Ectodermal cell (in vitro differentiated cells): Measurements from ENCODE around the gene GPR156.
A peak's percentile ranks its signal among the peaks of the same experiment; 100 is the strongest.

Experiments used
- H3K27ac ChIP-seq: 2 replicates; pipeline ENCODE4 v1.7.0; 2013; ENCODE audit warnings: mild to moderate bottlenecking, low read depth, low read length; ENCODE audit not compliant: insufficient read depth, poor library complexity, severe bottlenecking
- H3K27me3 ChIP-seq: 2 replicates; pipeline ENCODE4 v1.7.0; 2013; ENCODE audit warnings: mild to moderate bottlenecking, low read length; ENCODE audit not compliant: insufficient read depth, control insufficient read depth, poor library complexity, severe bottlenecking
- H3K36me3 ChIP-seq: one replicate; pipeline ENCODE4 v1.7.0; 2013; ENCODE audit warnings: low read length; ENCODE audit not compliant: control insufficient read depth, insufficient read depth
- H3K4me1 ChIP-seq: one replicate; pipeline ENCODE4 v1.7.0; 2013; ENCODE audit warnings: low read length; ENCODE audit not compliant: control insufficient read depth, insufficient read depth
- H3K4me3 ChIP-seq: 2 replicates; pipeline ENCODE4 v1.7.0; 2013; ENCODE audit warnings: low read depth, low read length, control low read depth; ENCODE audit not compliant: insufficient read depth
- H3K9me3 ChIP-seq: 2 replicates; pipeline ENCODE4 v1.7.0; 2013; ENCODE audit warnings: mild to moderate bottlenecking, low read length, moderate library complexity; ENCODE audit not compliant: control insufficient read depth
- WGBS, 2 experiments: methylation state at CpG; one replicate each; pipeline ENCODE4 v1.1.7; 2013; ENCODE audit warnings: missing lambda C conversion rate in 2 of 2; 5-methylcytosine and 5-hydroxymethylcytosine counted together

The GPR156 gene

GRCh38 chr3:120276767-120277166, 8.3 kb downstream of the GPR156 start:
- no peaks in the 10 kb centered on the region for H3K9me3 ChIP-seq
- H3K27me3 ChIP-seq: no peaks in the 10 kb centered on the region
- 92 to 95% methylated on average over 2 of the region's 2 CpGs for WGBS, 2 experiments
- no peak overlapping the region for H3K4me3 ChIP-seq
- H3K36me3 ChIP-seq: no peaks in the 10 kb centered on the region
- H3K27ac ChIP-seq: no peak overlapping the region
- H3K4me1 ChIP-seq: no peaks in the 10 kb centered on the region

DNA sequence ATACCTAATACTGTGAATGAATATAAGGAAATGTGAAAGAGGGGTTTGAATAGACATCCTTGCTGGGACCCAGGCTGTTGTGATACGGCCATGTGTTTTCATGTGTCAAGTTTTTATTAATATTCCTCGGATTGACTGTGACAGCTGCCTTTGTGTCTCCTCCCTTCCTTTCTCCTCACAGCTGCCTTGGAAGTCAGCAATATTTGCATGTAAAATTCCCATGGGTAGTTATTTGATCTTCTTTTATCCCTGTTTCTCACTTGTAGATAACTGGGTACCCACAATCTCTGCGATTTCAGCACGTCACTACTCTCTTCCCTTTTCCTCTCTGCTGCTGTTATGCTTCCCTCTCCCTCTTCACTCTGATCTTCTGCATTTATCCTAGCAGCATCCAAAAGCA, 9.4 kb downstream of the GPR156 start:
- Histone ChIP-seq H3K36me3 (no peaks in the 10 kb centered on the region), H3K27ac (no peak overlapping the region), H3K27me3 (no peaks in the 10 kb centered on the region), H3K4me3 (no peak overlapping the region), H3K9me3 (no peaks in the 10 kb centered on the region), H3K4me1 (no peaks in the 10 kb centered on the region)
- WGBS, 2 experiments: 87 to 89% methylated on average over 4 of the region's 4 CpGs

- H3K4me3 ChIP-seq: no peak overlapping the region
- H3K27me3 ChIP-seq: no peaks in the 10 kb centered on the region
- H3K4me1 ChIP-seq: no peaks in the 10 kb centered on the region
- no peak overlapping the region for H3K27ac ChIP-seq
- 88 to 90% methylated on average over 5 of the region's 5 CpGs for WGBS, 2 experiments
- no peaks in the 10 kb centered on the region for H3K9me3 ChIP-seq
- H3K36me3 ChIP-seq: no peaks in the 10 kb centered on the region
Measured at GRCh38 chr3:120274739-120275167, 10.3 kb downstream of the GPR156 start.

GRCh38 chr3:120272286-120272685, 12.7 kb downstream of the GPR156 start:
- Histone ChIP-seq H3K4me3 (no peak overlapping the region), H3K27ac (no peak overlapping the region), H3K9me3 (no peaks in the 10 kb centered on the region), H3K4me1 (no peaks in the 10 kb centered on the region), H3K27me3 (no peaks in the 10 kb centered on the region), H3K36me3 (no peaks in the 10 kb centered on the region)
- 60 to 82% methylated on average over 1 of the region's 1 CpG for WGBS, 2 experiments

DNA sequence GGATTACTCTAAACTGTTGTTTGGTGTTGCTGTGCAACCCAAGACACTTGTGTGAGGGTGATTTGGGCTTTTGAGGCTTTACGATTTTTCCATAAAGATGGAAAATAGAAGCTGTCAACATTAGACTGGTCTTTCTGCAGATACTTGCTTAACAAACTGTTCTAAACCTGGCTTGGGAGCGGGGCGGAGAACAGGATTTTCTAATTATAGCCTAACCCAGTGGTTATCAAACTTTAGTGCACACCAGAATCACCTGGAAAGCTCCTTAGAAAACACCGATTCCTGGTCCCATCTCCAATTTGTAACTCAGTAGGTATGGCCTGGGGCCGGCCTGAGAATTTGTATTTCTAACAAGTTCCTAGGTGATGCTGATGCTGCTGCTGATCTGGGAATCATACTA, 19.0 kb downstream of the GPR156 start:
- Histone ChIP-seq H3K36me3 (no peaks in the 10 kb centered on the region), H3K4me3 (no peak overlapping the region), H3K27ac (no peak overlapping the region), H3K27me3 (no peaks in the 10 kb centered on the region), H3K9me3 (no peaks in the 10 kb centered on the region), H3K4me1 (no peaks in the 10 kb centered on the region)
- WGBS, 2 experiments: 82 to 84% methylated on average over 5 of the region's 5 CpGs

DNA sequence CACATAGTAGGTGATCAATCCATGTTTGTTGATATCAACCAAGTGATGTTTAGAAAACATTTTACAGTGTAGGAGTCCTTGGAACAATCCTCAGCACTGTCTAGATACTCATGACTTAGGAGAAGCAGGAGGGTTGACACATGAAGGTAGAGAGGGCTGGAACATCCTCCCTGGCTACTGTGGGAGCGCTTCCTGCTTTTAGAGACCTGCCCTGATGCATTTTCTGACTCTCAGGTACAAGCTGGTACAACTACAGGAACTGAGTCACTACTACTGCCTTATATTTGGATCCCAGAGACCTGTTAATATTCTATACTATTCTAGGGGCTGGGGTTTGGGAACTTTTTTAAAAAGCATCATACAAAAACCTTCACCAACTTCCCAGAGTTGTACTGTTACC, 20.1 kb downstream of the GPR156 start:
- Histone ChIP-seq H3K27ac (no peak overlapping the region), H3K4me1 (no peaks in the 10 kb centered on the region), H3K4me3 (no peak overlapping the region), H3K27me3 (no peaks in the 10 kb centered on the region), H3K9me3 (no peaks in the 10 kb centered on the region), H3K36me3 (no peaks in the 10 kb centered on the region)
- 90 to 96% methylated on average over 1 of the region's 1 CpG for WGBS, 2 experiments

DNA sequence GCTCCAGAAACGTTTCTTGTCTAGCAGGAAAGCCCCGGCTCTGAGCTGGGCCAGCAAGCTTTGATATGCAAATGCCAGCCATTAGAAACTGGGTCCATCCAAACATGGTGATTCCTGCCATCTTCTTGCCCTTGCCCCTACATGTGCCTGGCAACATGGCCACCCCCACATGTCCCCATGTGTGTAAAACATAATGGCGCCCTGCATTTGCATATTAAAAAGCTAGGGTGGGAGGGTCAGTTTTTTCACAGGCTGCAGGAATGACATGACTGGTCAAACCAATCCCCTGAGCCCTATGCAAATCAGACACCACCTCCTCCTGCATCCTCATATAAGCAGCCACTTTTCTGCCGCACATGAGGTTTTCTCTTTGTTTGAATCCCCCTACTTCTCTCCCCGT, 21.2 kb downstream of the GPR156 start:
- Histone ChIP-seq H3K27ac (no peak overlapping the region), H3K9me3 (no peaks in the 10 kb centered on the region), H3K4me1 (no peaks in the 10 kb centered on the region), H3K4me3 (no peak overlapping the region), H3K36me3 (no peaks in the 10 kb centered on the region), H3K27me3 (no peaks in the 10 kb centered on the region)
- 76 to 78% methylated on average over 5 of the region's 5 CpGs for WGBS, 2 experiments

DNA sequence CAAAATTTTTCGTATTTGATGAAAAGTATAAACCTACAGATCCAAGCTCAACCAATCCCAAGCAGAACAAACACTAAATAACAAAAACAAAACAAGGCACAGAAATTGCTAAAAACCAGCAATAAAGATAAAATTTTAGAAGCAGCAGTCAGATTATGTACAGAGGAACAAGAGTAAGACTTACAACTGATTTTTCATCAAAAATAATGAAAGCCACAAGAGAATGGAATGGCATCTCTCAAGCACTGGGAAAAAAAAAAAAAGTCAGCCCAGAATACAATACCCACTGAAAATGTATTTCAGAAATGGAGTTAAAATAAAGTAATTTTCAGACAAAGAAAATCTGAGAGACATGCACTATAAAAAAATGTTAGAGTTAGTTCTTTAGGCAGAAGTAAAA, 27.0 kb downstream of the GPR156 start:
- Histone ChIP-seq H3K9me3 (no peaks in the 10 kb centered on the region), H3K4me1 (no peaks in the 10 kb centered on the region), H3K27ac (no peak overlapping the region), H3K4me3 (no peak overlapping the region), H3K27me3 (no peaks in the 10 kb centered on the region), H3K36me3 (no peaks in the 10 kb centered on the region)
- WGBS, 2 experiments: 100% methylated on average over 1 of the region's 1 CpG; no CpG with 5 or more reads in 1 of the 2 experiments

- Histone ChIP-seq H3K36me3 (no peaks in the 10 kb centered on the region), H3K9me3 (no peaks in the 10 kb centered on the region), H3K27me3 (no peaks in the 10 kb centered on the region), H3K4me1 (no peaks in the 10 kb centered on the region), H3K4me3 (no peak overlapping the region), H3K27ac (no peak overlapping the region)
Measured at GRCh38 chr3:120245386-120245785, 39.6 kb downstream of the GPR156 start.

- H3K9me3 ChIP-seq: no peaks in the 10 kb centered on the region
- H3K4me3 ChIP-seq: no peak overlapping the region
- no peaks in the 10 kb centered on the region for H3K4me1 ChIP-seq
- H3K36me3 ChIP-seq: no peaks in the 10 kb centered on the region
- H3K27me3 ChIP-seq: no peaks in the 10 kb centered on the region
- 50 to 68% methylated on average over 3 of the region's 3 CpGs for WGBS, 2 experiments
- peak overlapping the region; percentile 75 for H3K27ac ChIP-seq
Measured at GRCh38 chr3:120244834-120245225, 40.2 kb downstream of the GPR156 start.

DNA sequence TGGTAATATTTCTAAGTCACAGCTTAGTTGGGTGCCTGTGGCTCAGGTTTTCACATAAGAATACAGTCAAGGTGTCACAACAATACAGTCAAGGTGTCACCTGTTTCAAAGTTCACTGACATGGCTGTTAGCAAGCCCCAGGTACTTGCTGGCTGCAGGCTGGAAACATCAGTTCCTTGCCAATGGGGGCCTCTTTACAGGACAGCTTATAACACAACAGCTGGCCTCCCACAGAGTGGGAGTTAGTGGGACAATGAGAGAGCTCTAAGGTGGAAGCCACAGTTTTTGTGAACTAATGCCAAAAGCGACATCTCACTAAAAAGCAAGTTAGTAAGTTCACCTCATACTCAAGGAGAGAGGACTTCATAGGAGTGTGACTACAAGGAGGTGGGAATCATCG, 45.4 kb downstream of the GPR156 start:
- Histone ChIP-seq H3K27ac (no peak overlapping the region), H3K4me3 (no peak overlapping the region), H3K9me3 (no peaks in the 10 kb centered on the region), H3K4me1 (no peaks in the 10 kb centered on the region), H3K27me3 (no peaks in the 10 kb centered on the region), H3K36me3 (no peaks in the 10 kb centered on the region)
- WGBS, 2 experiments: 78 to 89% methylated on average over 1 to 2 of the region's 2 CpGs
